ENCODE data around the gene PRDM5.

The PRDM5 gene

GRCh38 chr4:120869613-120870278, 52.8 kb downstream of the PRDM5 start:
- Histone ChIP-seq H2BK15ac (ENCODE audit: low read depth, poor library complexity, severe bottlenecking) (no peak overlapping the region), H3K4me2 (ENCODE audit: low read length, poor library complexity, severe bottlenecking) (no peak overlapping the region), H4K8ac (ENCODE audit: low read length) (no peak overlapping the region), H3K4me1 (ENCODE audit: control insufficient read depth, insufficient read depth, low read depth, low read length) (peaks cover 6% of the 10 kb centered on the region), H3K79me1 (replicated peaks; ENCODE audit: low read length, poor library complexity, severe bottlenecking) (peaks cover 3% of the 10 kb centered on the region), H3K4me3 (ENCODE audit: insufficient read depth in 1 of 2, low read depth in 1 of 2, low read length in 2 of 2) (no peak overlapping the region), H3K18ac (ENCODE audit: low read depth in 1 of 2, low read length in 2 of 2) (no peak overlapping the region), H2BK120ac (ENCODE audit: low read depth, low read length) (no peak overlapping the region), H3K9me3 (ENCODE audit: control insufficient read depth, low read length) (no peaks in the 10 kb centered on the region), H3K9ac (ENCODE audit: low read length) (no peak overlapping the region), H3K4ac (ENCODE audit: low read depth in 1 of 2, low read length in 2 of 2) (no peak overlapping the region), H3K23ac (ENCODE audit: low read length in 2 of 2) (no peak overlapping the region), H2AK5ac (ENCODE audit: low read length, severe bottlenecking) (no peak overlapping the region), H4K91ac (ENCODE audit: low read length) (no peak overlapping the region), H3K27ac (ENCODE audit: low read length, poor library complexity, severe bottlenecking) (no peak overlapping the region), H2BK5ac (ENCODE audit: low read depth, low read length, poor library complexity, severe bottlenecking) (no peak overlapping the region), H2BK12ac (ENCODE audit: low read length in 2 of 2) (no peak overlapping the region), H3K27me3 (ENCODE audit: control insufficient read depth in 1 of 2, insufficient read depth in 1 of 2, low read length in 2 of 2) (no peaks in the 10 kb centered on the region), H3K36me3 (ENCODE audit: control insufficient read depth in 1 of 2, insufficient read depth in 2 of 2, low read depth in 1 of 2, low read length in 2 of 2) (no peaks in the 10 kb centered on the region), H3K14ac (ENCODE audit: low read length in 2 of 2) (no peak overlapping the region), H2AFZ (ENCODE audit: low read depth, low read length) (no peak overlapping the region)
- 75% methylated on average over 4 of the region's 5 CpGs for WGBS
- peak; percentile 8 for DNase-seq

GRCh38 chr4:120867506-120867905, 55.0 kb downstream of the PRDM5 start:
- Histone ChIP-seq H3K18ac (ENCODE audit: low read depth in 1 of 2, low read length in 2 of 2) (no peak overlapping the region), H3K79me1 (replicated peaks; ENCODE audit: low read length, poor library complexity, severe bottlenecking) (peaks cover 4% of the 10 kb centered on the region), H3K9me3 (ENCODE audit: control insufficient read depth, low read length) (no peaks in the 10 kb centered on the region), H3K4me1 (ENCODE audit: control insufficient read depth, insufficient read depth, low read depth, low read length) (peaks cover 6% of the 10 kb centered on the region), H2BK12ac (ENCODE audit: low read length in 2 of 2) (no peak overlapping the region), H3K4me3 (ENCODE audit: insufficient read depth in 1 of 2, low read depth in 1 of 2, low read length in 2 of 2) (no peak overlapping the region), H4K8ac (ENCODE audit: low read length) (no peak overlapping the region), H3K27me3 (ENCODE audit: control insufficient read depth in 1 of 2, insufficient read depth in 1 of 2, low read length in 2 of 2) (no peaks in the 10 kb centered on the region), H3K14ac (ENCODE audit: low read length in 2 of 2) (no peak overlapping the region), H3K4ac (ENCODE audit: low read depth in 1 of 2, low read length in 2 of 2) (no peak overlapping the region), H2AFZ (ENCODE audit: low read depth, low read length) (no peak overlapping the region), H2BK5ac (ENCODE audit: low read depth, low read length, poor library complexity, severe bottlenecking) (no peak overlapping the region), H3K9ac (ENCODE audit: low read length) (no peak overlapping the region), H2BK15ac (ENCODE audit: low read depth, poor library complexity, severe bottlenecking) (no peak overlapping the region), H3K23ac (ENCODE audit: low read length in 2 of 2) (no peak overlapping the region), H3K36me3 (ENCODE audit: control insufficient read depth in 1 of 2, insufficient read depth in 2 of 2, low read depth in 1 of 2, low read length in 2 of 2) (no peaks in the 10 kb centered on the region), H3K27ac (ENCODE audit: low read length, poor library complexity, severe bottlenecking) (no peak overlapping the region), H2AK5ac (ENCODE audit: low read length, severe bottlenecking) (no peak overlapping the region), H4K91ac (ENCODE audit: low read length) (no peak overlapping the region), H3K4me2 (ENCODE audit: low read length, poor library complexity, severe bottlenecking) (no peak overlapping the region), H2BK120ac (ENCODE audit: low read depth, low read length) (no peak overlapping the region)
- DNase-seq = no peak

- Histone ChIP-seq H3K9ac (ENCODE audit: low read length) (no peak overlapping the region), H3K23ac (ENCODE audit: low read length in 2 of 2) (no peak overlapping the region), H3K4me2 (ENCODE audit: low read length, poor library complexity, severe bottlenecking) (no peak overlapping the region), H3K9me3 (ENCODE audit: control insufficient read depth, low read length) (no peaks in the 10 kb centered on the region), H3K4ac (ENCODE audit: low read depth in 1 of 2, low read length in 2 of 2) (no peak overlapping the region), H2BK120ac (ENCODE audit: low read depth, low read length) (no peak overlapping the region), H3K4me3 (ENCODE audit: insufficient read depth in 1 of 2, low read depth in 1 of 2, low read length in 2 of 2) (no peak overlapping the region), H2BK5ac (ENCODE audit: low read depth, low read length, poor library complexity, severe bottlenecking) (no peak overlapping the region), H3K4me1 (ENCODE audit: control insufficient read depth, insufficient read depth, low read depth, low read length) (peaks cover 6% of the 10 kb centered on the region), H4K91ac (ENCODE audit: low read length) (no peak overlapping the region), H4K8ac (ENCODE audit: low read length) (no peak overlapping the region), H2AK5ac (ENCODE audit: low read length, severe bottlenecking) (no peak overlapping the region), H2BK15ac (ENCODE audit: low read depth, poor library complexity, severe bottlenecking) (no peak overlapping the region), H2BK12ac (ENCODE audit: low read length in 2 of 2) (no peak overlapping the region), H3K79me1 (replicated peaks; ENCODE audit: low read length, poor library complexity, severe bottlenecking) (peaks cover 3% of the 10 kb centered on the region), H3K14ac (ENCODE audit: low read length in 2 of 2) (no peak overlapping the region), H3K18ac (ENCODE audit: low read depth in 1 of 2, low read length in 2 of 2) (no peak overlapping the region), H3K27ac (ENCODE audit: low read length, poor library complexity, severe bottlenecking) (peak overlapping the region; percentile 77), H2AFZ (ENCODE audit: low read depth, low read length) (no peak overlapping the region), H3K36me3 (ENCODE audit: control insufficient read depth in 1 of 2, insufficient read depth in 2 of 2, low read depth in 1 of 2, low read length in 2 of 2) (no peaks in the 10 kb centered on the region), H3K27me3 (ENCODE audit: control insufficient read depth in 1 of 2, insufficient read depth in 1 of 2, low read length in 2 of 2) (no peaks in the 10 kb centered on the region)
- 99% methylated on average over 1 of the region's 1 CpG for WGBS
- DNase-seq = no peak
Measured at GRCh38 chr4:120865985-120866384, 56.5 kb downstream of the PRDM5 start.

GRCh38 chr4:120864969-120865368, 57.6 kb downstream of the PRDM5 start:
- Histone ChIP-seq H3K36me3 (ENCODE audit: control insufficient read depth in 1 of 2, insufficient read depth in 2 of 2, low read depth in 1 of 2, low read length in 2 of 2) (no peaks in the 10 kb centered on the region), H3K14ac (ENCODE audit: low read length in 2 of 2) (no peak overlapping the region), H3K9me3 (ENCODE audit: control insufficient read depth, low read length) (no peaks in the 10 kb centered on the region), H2BK120ac (ENCODE audit: low read depth, low read length) (no peak overlapping the region), H4K91ac (ENCODE audit: low read length) (no peak overlapping the region), H3K4me2 (ENCODE audit: low read length, poor library complexity, severe bottlenecking) (no peak overlapping the region), H3K27ac (ENCODE audit: low read length, poor library complexity, severe bottlenecking) (peak overlapping the region; percentile 77), H3K18ac (ENCODE audit: low read depth in 1 of 2, low read length in 2 of 2) (no peak overlapping the region), H2BK12ac (ENCODE audit: low read length in 2 of 2) (no peak overlapping the region), H3K4me1 (ENCODE audit: control insufficient read depth, insufficient read depth, low read depth, low read length) (peaks cover 6% of the 10 kb centered on the region), H2BK5ac (ENCODE audit: low read depth, low read length, poor library complexity, severe bottlenecking) (no peak overlapping the region), H2AK5ac (ENCODE audit: low read length, severe bottlenecking) (peak overlapping the region; percentile 92), H3K27me3 (ENCODE audit: control insufficient read depth in 1 of 2, insufficient read depth in 1 of 2, low read length in 2 of 2) (no peaks in the 10 kb centered on the region), H3K9ac (ENCODE audit: low read length) (no peak overlapping the region), H2AFZ (ENCODE audit: low read depth, low read length) (no peak overlapping the region), H3K4ac (ENCODE audit: low read depth in 1 of 2, low read length in 2 of 2) (no peak overlapping the region), H2BK15ac (ENCODE audit: low read depth, poor library complexity, severe bottlenecking) (no peak overlapping the region), H4K8ac (ENCODE audit: low read length) (no peak overlapping the region), H3K23ac (ENCODE audit: low read length in 2 of 2) (no peak overlapping the region), H3K79me1 (replicated peaks; ENCODE audit: low read length, poor library complexity, severe bottlenecking) (peaks cover 5% of the 10 kb centered on the region), H3K4me3 (ENCODE audit: insufficient read depth in 1 of 2, low read depth in 1 of 2, low read length in 2 of 2) (no peak overlapping the region)
- 94% methylated on average over 1 of the region's 2 CpGs for WGBS
- no peak for DNase-seq
